ENCODE results near the gene CD52. TPM values are rescaled to one million over a fixed set of nuclear protein-coding genes. Genes with fewer than 3 reads are reported as not detected.
"Not testable (repeated sequence)": the region's sequence is repeated elsewhere in the genome, so short reads cannot be mapped to it uniquely, and the experiment has no call there.

CD52 gene
- total RNA-seq, 4 donors from 2014 or later: 2.3 to 11.4 (median 9.9) TPM

DNA sequence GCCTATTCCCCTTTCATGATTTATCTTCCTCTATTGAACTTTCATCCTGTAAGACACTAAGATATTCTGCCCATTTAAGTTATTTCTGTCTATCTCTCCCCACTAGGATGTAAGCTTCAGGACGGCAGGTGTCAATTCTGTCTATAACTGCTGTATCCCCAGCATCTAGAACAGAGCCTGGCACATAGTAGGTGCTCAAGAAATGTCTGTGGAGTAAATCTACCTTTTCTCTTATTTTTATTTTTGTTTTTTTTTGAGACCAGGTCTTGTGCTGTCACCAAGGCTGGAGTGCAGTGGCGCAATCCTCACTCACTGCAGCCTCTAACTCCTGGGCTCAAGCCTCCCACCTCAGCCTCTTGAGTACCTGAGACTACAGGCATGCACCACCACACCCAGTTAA, 5.6 kb downstream of the CD52 start:
- TF ChIP-seq POLR2AphosphoS5 (IDR thresholded peaks at IDR 0.05) (no peak), POLR2A (IDR thresholded peaks at IDR 0.05) (no peak), EP300 (IDR thresholded peaks at IDR 0.05) (no peak), CTCF (IDR thresholded peaks at IDR 0.05) (no peak)
- no peak overlapping the region for H3K27ac ChIP-seq
- no peak for DNase-seq (ENCODE audit: low spot score in 2 of 2)
- H3K4me1 ChIP-seq: peaks cover 12% of the 10 kb centered on the region
- H3K27me3 ChIP-seq: no peaks in the 10 kb centered on the region
- WGBS: 95% methylated on average over 2 of the region's 2 CpGs
- no peaks in the 10 kb centered on the region for H3K9me3 ChIP-seq
- no peak overlapping the region for H3K4me3 ChIP-seq
- H3K36me3 ChIP-seq: peaks cover 9% of the 10 kb centered on the region

- peaks cover 12% of the 10 kb centered on the region for H3K4me1 ChIP-seq
- H3K4me3 ChIP-seq: no peak overlapping the region
- no peak overlapping the region for H3K27ac ChIP-seq
- no peak for DNase-seq (ENCODE audit: low spot score in 2 of 2)
- 83% methylated on average over 3 of the region's 3 CpGs for WGBS
- H3K9me3 ChIP-seq: no peaks in the 10 kb centered on the region
- TF ChIP-seq EP300 (IDR thresholded peaks at IDR 0.05) (no peak), CTCF (IDR thresholded peaks at IDR 0.05) (no peak), POLR2AphosphoS5 (IDR thresholded peaks at IDR 0.05) (no peak), POLR2A (IDR thresholded peaks at IDR 0.05) (no peak)
- H3K36me3 ChIP-seq: peaks cover 9% of the 10 kb centered on the region
- no peaks in the 10 kb centered on the region for H3K27me3 ChIP-seq
Observed at GRCh38 chr1:26324550-26324949, 6.8 kb downstream of the CD52 start.

GRCh38 chr1:26327956-26328362, 10.2 kb downstream of the CD52 start:
- peaks cover 9% of the 10 kb centered on the region for H3K36me3 ChIP-seq
- no peak overlapping the region for H3K27ac ChIP-seq
- WGBS: 71% methylated on average over 8 of the region's 8 CpGs
- H3K27me3 ChIP-seq: peaks cover 4% of the 10 kb centered on the region
- no peak overlapping the region for H3K4me3 ChIP-seq
- no peak for DNase-seq (ENCODE audit: low spot score in 2 of 2)
- H3K4me1 ChIP-seq: no peaks in the 10 kb centered on the region
- no peaks in the 10 kb centered on the region for H3K9me3 ChIP-seq
- no peak for TF ChIP-seq POLR2AphosphoS5 (IDR thresholded peaks at IDR 0.05)

- no peak overlapping the region for H3K27ac ChIP-seq
- TF ChIP-seq CTCF (IDR thresholded peaks at IDR 0.05): no peak
- no peak for TF ChIP-seq POLR2AphosphoS5 (IDR thresholded peaks at IDR 0.05)
- TF ChIP-seq EP300 (IDR thresholded peaks at IDR 0.05): no peak
- TF ChIP-seq POLR2A (IDR thresholded peaks at IDR 0.05): no peak
- H3K4me3 ChIP-seq: no peak overlapping the region
- peaks cover 5% of the 10 kb centered on the region for H3K36me3 ChIP-seq
- no peak for DNase-seq (ENCODE audit: low spot score in 2 of 2)
- no peaks in the 10 kb centered on the region for H3K9me3 ChIP-seq
- H3K27me3 ChIP-seq: peaks cover 4% of the 10 kb centered on the region
- WGBS: 83% methylated on average over 8 of the region's 8 CpGs
- H3K4me1 ChIP-seq: no peaks in the 10 kb centered on the region
Observed at GRCh38 chr1:26328597-26328996, 10.8 kb downstream of the CD52 start.

DNA sequence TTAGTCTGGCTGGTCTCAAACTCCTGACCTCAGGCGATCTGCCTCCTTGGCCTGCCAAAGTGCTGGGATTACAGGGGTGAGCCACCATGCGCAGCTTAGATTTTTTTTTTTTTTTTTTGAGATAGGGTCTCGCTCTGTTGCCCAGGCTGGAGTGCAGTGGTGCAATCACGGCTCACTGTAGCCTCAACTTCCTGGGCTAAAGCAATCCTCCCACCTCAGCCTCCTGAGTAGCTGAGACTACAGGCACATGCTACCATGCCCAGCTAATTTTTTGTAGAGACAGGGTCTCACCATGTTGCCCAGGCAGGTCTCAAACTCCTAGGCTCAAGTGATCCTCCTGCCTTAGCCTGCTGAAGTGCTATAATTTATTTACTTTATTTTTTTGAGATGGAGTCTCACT, 11.6 kb downstream of the CD52 start:
- not testable (repeated sequence) for H3K27ac ChIP-seq; H3K4me1 ChIP-seq; H3K4me3 ChIP-seq; H3K27me3 ChIP-seq; H3K36me3 ChIP-seq; DNase-seq (ENCODE audit: low spot score in 2 of 2); H3K9me3 ChIP-seq
- WGBS: 90% methylated on average over 4 of the region's 4 CpGs

DNA sequence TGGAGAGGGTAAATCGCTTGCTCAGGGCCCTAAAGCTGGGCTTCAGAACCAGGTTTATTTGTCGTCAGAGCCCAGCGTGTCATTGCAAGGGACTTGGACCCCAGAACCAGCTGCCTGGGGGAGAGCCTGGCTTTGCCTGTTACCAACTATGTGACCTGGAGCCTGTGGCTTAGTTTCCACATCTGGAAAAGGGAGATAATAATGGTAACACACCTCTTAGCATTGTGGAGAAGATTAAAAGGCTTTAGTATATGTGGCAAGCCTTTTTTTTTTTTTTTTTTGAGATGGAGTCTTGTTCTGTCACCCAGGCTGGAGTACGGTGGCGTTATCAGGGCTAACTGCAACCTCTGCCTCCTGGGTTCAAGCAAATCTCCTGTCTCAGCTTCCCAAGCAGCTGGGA, 12.5 kb downstream of the CD52 start:
- H3K9me3 ChIP-seq: no peaks in the 10 kb centered on the region
- 97% methylated on average over 5 of the region's 5 CpGs for WGBS
- H3K27me3 ChIP-seq: peaks cover 11% of the 10 kb centered on the region
- TF ChIP-seq CTCF (IDR thresholded peaks at IDR 0.05) (no peak), EP300 (IDR thresholded peaks at IDR 0.05) (no peak), POLR2AphosphoS5 (IDR thresholded peaks at IDR 0.05) (no peak), POLR2A (IDR thresholded peaks at IDR 0.05) (no peak)
- DNase-seq (ENCODE audit: low spot score in 2 of 2): no peak
- peaks cover 2% of the 10 kb centered on the region for H3K4me1 ChIP-seq
- H3K36me3 ChIP-seq: no peaks in the 10 kb centered on the region
- no peak overlapping the region for H3K27ac ChIP-seq
- no peak overlapping the region for H3K4me3 ChIP-seq

- WGBS: 91% methylated on average over 8 of the region's 8 CpGs
Observed at GRCh38 chr1:26333312-26333711, 15.6 kb downstream of the CD52 start.

More at GRCh38 chr1:26333312-26333711, 15.6 kb downstream of the CD52 start:
- H3K4me3 ChIP-seq; DNase-seq (ENCODE audit: low spot score in 2 of 2); H3K36me3 ChIP-seq; H3K27ac ChIP-seq; H3K9me3 ChIP-seq: not testable (repeated sequence)
- Histone ChIP-seq H3K27me3 (peaks cover 15% of the 10 kb centered on the region), H3K4me1 (peaks cover 21% of the 10 kb centered on the region)

All from suprapubic skin (tissue), 4 donors.